Measurements from ENCODE around the gene FPGT.

Gene FPGT

DNA sequence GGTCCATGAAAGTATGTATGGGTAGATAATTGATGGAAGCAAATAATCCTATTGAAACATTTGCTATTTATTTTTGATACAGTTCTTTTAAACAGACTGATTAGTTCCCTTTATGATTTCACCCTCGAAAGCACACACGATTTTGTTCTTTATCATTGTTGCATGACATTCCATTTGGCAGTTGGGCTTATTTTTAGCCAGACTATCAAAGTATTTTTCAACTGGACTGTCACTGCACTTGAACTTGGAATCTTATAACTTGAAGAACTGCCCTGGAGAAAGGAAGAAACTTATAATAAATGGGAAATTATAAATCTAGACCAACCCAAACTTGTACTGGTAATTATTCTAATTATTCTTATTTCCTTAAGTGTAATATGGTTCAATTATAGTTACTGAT is 37.1 kb downstream of the FPGT start, which contains the start of gene TNNI3K:
TNNI3K (plus strand) TSS at position 235 of the 400 bp plus-strand sequence; CDS start at position 300, 65 bp downstream.
- no peak for DNase-seq (ENCODE audit: low read depth)
- no peak within 1 kb of the TSS for H3K4me3 ChIP-seq (ENCODE audit: low read depth, low read length)
- TF ChIP-seq, protein P1, sequence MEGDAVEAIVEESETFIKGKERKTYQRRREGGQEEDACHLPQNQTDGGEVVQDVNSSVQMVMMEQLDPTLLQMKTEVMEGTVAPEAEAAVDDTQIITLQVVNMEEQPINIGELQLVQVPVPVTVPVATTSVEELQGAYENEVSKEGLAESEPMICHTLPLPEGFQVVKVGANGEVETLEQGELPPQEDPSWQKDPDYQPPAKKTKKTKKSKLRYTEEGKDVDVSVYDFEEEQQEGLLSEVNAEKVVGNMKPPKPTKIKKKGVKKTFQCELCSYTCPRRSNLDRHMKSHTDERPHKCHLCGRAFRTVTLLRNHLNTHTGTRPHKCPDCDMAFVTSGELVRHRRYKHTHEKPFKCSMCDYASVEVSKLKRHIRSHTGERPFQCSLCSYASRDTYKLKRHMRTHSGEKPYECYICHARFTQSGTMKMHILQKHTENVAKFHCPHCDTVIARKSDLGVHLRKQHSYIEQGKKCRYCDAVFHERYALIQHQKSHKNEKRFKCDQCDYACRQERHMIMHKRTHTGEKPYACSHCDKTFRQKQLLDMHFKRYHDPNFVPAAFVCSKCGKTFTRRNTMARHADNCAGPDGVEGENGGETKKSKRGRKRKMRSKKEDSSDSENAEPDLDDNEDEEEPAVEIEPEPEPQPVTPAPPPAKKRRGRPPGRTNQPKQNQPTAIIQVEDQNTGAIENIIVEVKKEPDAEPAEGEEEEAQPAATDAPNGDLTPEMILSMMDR (IDR thresholded peaks at IDR 0.05; ENCODE audit: insufficient read depth, low read depth, low read length, missing control alignments), result no peak

DNA sequence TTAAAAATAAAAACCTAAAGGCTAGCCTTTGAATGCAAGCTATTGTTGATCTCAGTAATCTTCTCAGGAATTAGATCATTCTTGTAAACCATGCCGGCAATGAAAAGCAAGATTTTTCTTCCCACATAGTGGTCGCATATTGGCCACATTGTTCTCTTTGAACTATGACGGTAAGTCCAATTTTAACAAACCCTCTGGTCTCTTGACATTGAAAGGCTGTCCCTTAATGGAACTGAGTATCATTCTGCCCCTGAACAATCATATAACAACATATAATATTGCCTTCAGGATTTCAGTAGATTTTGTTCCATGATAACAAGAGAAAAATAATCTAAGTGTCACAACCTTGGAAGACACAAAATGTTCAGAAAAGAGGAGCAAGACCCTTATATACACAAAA is 38.4 kb downstream of the FPGT start:
- no peak overlapping the region for H3K4me3 ChIP-seq (ENCODE audit: low read depth, low read length)
- TF ChIP-seq, protein P1 (IDR thresholded peaks at IDR 0.05; ENCODE audit: insufficient read depth, low read depth, low read length, missing control alignments), result no peak
- DNase-seq (ENCODE audit: low read depth), result no peak

DNA sequence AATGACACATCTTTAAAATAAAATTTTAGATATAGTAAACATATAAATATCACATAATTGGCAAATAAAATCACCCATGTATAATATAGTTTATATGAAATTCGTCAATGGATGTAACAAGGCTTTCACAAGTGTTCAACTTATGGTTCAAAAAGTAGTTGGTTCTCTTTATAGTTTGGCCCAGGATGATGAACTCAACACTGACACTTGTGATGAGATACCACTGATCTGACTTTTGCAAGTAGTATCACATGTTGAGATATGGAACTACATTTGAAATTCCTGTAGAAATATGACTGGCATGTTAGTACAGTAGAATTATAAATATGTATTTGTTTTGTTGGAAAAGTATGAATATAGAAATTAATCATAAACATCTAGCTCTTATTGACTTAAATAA is 39.0 kb downstream of the FPGT start:
- no peak overlapping the region for H3K4me3 ChIP-seq (ENCODE audit: low read depth, low read length)
- TF ChIP-seq, protein P1 (IDR thresholded peaks at IDR 0.05; ENCODE audit: insufficient read depth, low read depth, low read length, missing control alignments), result no peak
- no peak for DNase-seq (ENCODE audit: low read depth)

DNA sequence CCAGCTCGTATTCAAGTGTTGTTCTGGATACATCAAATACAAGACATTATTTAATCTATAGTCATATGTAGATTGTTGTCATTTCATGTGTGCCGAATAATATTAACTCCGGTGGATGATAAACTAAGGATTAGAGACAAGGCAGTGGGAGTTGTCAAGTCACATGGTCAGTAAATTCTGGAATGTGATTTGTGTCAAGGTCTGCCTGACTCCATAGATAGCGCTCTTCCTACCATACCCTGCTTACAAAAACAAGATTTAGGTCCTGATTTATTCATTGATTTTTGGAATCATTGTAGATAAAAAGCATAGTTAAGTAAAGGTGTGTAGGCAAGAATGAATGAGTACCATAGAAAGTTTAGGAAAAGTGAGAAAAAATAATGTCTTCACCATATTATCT is 39.7 kb downstream of the FPGT start:
- TF ChIP-seq, protein P1 (IDR thresholded peaks at IDR 0.05; ENCODE audit: insufficient read depth, low read depth, low read length, missing control alignments), result no peak
- DNase-seq (ENCODE audit: low read depth), result no peak
- H3K4me3 ChIP-seq (ENCODE audit: low read depth, low read length), result no peak overlapping the region

DNA sequence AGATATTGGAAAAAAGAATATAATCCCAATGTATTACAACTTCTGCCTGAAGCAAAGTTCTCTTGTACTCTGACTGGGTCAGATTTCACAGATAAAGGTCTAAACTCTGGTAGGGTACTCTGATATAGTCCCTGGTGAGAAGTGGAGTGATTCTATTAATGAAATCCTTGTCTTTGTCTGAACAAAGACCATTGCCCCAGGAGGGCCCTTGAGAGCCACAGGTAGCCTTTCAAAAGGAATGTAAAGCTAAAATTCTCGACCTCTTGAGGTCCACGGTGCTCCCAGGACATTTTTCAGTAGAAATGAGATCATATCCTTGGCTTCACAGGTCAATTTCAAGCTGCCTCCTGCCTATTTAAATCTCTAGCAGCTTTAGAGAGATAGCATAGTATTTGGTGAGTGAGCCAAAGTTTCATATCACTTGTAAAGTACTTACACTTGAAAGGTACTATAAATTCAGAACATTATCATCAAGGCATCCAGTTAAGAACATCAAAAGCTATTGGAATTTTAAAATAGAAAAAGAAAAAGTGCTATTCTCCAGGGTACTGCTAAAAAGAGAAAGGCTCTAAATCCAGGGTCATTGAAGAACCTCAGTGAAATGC is 47.2 kb downstream of the FPGT start:
- no peak for DNase-seq (ENCODE audit: low read depth)
- H3K4me3 ChIP-seq (ENCODE audit: low read depth, low read length), result no peak overlapping the region
- TF ChIP-seq, protein P1 (IDR thresholded peaks at IDR 0.05; ENCODE audit: insufficient read depth, low read depth, low read length, missing control alignments), result no peak

DNA sequence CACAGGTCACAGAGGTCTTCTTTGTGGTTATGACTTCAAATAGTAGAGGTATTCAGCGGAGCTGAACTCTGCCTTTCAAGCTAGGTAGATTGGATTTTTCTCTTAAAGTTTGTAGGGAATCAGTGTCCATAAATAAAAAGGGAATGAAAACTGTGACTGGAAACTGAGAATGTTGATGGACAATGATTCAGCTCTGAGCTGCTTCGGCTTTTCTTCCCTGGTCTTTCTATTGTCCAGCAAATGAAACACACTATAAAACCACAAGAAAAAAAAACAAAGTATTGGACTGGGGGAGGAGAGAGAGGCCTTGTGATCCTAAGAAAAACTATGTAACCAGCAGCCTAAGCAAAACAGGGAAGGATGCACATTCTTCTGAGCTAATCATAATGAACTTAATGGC is 48.3 kb downstream of the FPGT start:
- DNase-seq (ENCODE audit: low read depth), result no peak
- no peak overlapping the region for H3K4me3 ChIP-seq (ENCODE audit: low read depth, low read length)
- TF ChIP-seq, protein P1 (IDR thresholded peaks at IDR 0.05; ENCODE audit: insufficient read depth, low read depth, low read length, missing control alignments), result no peak
